Body of pancreas (tissue), 4 donors: ENCODE measurements around the gene MPZL1. TPM values are rescaled to one million over a fixed set of nuclear protein-coding genes. Genes with fewer than 3 reads are reported as not detected.
A peak's percentile ranks its signal among the peaks of the same experiment; 100 is the strongest.

ENCODE experiments used
- ATAC-seq: fragments of 150-250 bp; one replicate; pipeline ENCODE4 v1.9.1; 2016
- DNase-seq, 4 donors: peaks; one replicate each; pipeline ENCODE4 v3.0.0-alpha.2; 2019
- H3K27ac ChIP-seq, 4 donors: fragments of 200-600 bp; sonication (generic); 1 replicate in 3 of 4; 2 replicates in 1 of 4; pipeline versions ENCODE4 v1.5.1 to v1.6.1; 2016 to 2019; ENCODE audit warnings: mild to moderate bottlenecking in 1 of 4, mixed read lengths in 1 of 4, moderate library complexity in 1 of 4
- H3K27me3 ChIP-seq, 2 donors: fragments of 200-600 bp; sonication (generic); one replicate each; pipeline ENCODE4 v1.6.0; 2016; ENCODE audit warnings: mild to moderate bottlenecking in 1 of 2
- H3K36me3 ChIP-seq, 2 donors: fragments of 200-600 bp; sonication (generic); replicated peaks in 1 of 2; 2 replicates each; pipeline ENCODE4 v1.5.1; 2016; ENCODE audit warnings: low read depth in 2 of 2; ENCODE audit not compliant: insufficient read depth in 1 of 2
- H3K4me1 ChIP-seq: fragments of 200-600 bp; sonication (generic); one replicate; pipeline ENCODE4 v1.6.0; 2016
- H3K4me3 ChIP-seq, 2 donors: fragments of 200-600 bp; sonication (generic); 1 replicate in 1 of 2; 2 replicates in 1 of 2; pipeline ENCODE4 v1.5.1; 2016 to 2019
- H3K9me3 ChIP-seq, 3 donors: fragments of 200-600 bp; sonication (generic); 1 replicate in 2 of 3; 2 replicates in 1 of 3; pipeline ENCODE4 v1.5.1; 2016
- POLR2A ChIP-seq, 3 donors: fragments of 450-650 bp; IDR thresholded peaks; one replicate each; pipeline ENCODE4 v1.6.1; 2016; ENCODE audit warnings: antibody characterized with exemption in 3 of 3, mild to moderate bottlenecking in 2 of 3
- WGBS, 2 donors: methylation state at CpG; one replicate each; pipeline ENCODE4 v1.1.5; 2017; 5-methylcytosine and 5-hydroxymethylcytosine counted together
- intact Hi-C: fragments of 100-400 bp; cut with DNase I; formaldehyde crosslinking; loops from one replicate; pipeline ENCODE4 v1.15.1; 2023
- total RNA-seq, 2 donors: library from RNA; depleted of rRNA; stranded (reverse); fragments of >200 nt; gene quantifications; one replicate each; pipeline ENCODE4 v1.1.0, GENCODE V29; 2016
- TF ChIP-seq, protein P1 (sequence below), 7 experiments: fragments of 450-650 bp in 4 of 7; fragments of 200-600 bp in 3 of 7; sonication (generic) in 3 of 7; IDR thresholded peaks; one replicate each; pipeline ENCODE4 v1.5.1; 2016 to 2019; ENCODE audit warnings: antibody characterized with exemption in 7 of 7

MPZL1 gene
- total RNA-seq, 2 donors from 2014 or later = 19.8 to 28.5 TPM

DNA sequence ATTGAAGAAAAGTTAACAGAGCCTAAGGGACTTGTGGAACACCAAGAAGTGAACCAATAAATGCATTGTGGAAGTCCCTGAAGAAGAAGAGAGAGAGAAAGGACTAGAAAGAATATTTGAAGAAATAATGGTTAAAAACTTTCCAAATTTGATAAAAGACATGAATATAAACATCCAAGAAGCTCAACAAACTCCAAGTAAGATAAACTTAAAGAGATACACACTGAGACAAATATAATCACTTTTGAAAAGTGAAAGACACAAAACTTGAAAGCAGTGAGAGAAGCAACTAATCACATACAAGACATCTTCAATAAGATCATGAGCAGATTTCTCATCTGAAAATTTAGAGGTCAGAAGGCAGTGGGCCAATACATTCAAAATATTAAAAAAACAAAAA, 91.2 kb downstream of the MPZL1 start:
- ATAC-seq (no peak), DNase-seq (no peak)
- Histone ChIP-seq H3K4me1 (peaks cover 4% of the 10 kb centered on the region), H3K4me3 (no peak overlapping the region), H3K27me3 (no peaks in the 10 kb centered on the region), H3K36me3 (no peaks in the 10 kb centered on the region), H3K9me3 (no peaks in the 10 kb centered on the region), H3K27ac (no peak overlapping the region)
- no peak for TF ChIP-seq POLR2A (IDR thresholded peaks at IDR 0.05)
- TF ChIP-seq, protein P1, sequence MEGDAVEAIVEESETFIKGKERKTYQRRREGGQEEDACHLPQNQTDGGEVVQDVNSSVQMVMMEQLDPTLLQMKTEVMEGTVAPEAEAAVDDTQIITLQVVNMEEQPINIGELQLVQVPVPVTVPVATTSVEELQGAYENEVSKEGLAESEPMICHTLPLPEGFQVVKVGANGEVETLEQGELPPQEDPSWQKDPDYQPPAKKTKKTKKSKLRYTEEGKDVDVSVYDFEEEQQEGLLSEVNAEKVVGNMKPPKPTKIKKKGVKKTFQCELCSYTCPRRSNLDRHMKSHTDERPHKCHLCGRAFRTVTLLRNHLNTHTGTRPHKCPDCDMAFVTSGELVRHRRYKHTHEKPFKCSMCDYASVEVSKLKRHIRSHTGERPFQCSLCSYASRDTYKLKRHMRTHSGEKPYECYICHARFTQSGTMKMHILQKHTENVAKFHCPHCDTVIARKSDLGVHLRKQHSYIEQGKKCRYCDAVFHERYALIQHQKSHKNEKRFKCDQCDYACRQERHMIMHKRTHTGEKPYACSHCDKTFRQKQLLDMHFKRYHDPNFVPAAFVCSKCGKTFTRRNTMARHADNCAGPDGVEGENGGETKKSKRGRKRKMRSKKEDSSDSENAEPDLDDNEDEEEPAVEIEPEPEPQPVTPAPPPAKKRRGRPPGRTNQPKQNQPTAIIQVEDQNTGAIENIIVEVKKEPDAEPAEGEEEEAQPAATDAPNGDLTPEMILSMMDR (IDR thresholded peaks at IDR 0.05) = no peak
- intact Hi-C loops = no loop called here

DNA sequence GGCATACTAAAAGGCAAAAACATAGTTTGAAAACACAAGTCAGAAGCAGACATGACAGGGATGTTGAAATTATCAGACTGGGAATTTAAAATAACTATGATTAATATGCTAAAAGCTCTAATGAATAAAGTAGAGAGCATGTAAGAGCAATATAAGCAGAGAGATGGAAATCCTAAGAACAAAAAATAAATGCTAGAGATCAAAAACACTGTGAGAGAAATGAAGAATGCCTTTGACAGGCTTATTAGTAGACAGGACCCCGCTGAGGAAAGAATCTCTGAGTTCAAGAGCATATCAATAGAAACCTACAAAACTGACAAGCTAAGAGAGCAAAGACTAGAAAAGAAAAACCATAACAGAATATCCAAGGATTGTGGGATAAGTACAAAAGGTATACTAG, 93.9 kb downstream of the MPZL1 start:
- ATAC-seq (no peak), DNase-seq (no peak)
- intact Hi-C loops = no loop called here
- no peak for TF ChIP-seq POLR2A (IDR thresholded peaks at IDR 0.05)
- TF ChIP-seq, protein P1 (IDR thresholded peaks at IDR 0.05) = no peak
- WGBS, 2 donors = 91 to 97% methylated on average over 1 of the region's 1 CpG
- H3K9me3 ChIP-seq = no peaks in the 10 kb centered on the region
- peaks cover 4% of the 10 kb centered on the region for H3K4me1 ChIP-seq
- no peak overlapping the region for H3K27ac ChIP-seq
- no peaks in the 10 kb centered on the region for H3K27me3 ChIP-seq
- no peak overlapping the region for H3K4me3 ChIP-seq
- no peaks in the 10 kb centered on the region for H3K36me3 ChIP-seq

DNA sequence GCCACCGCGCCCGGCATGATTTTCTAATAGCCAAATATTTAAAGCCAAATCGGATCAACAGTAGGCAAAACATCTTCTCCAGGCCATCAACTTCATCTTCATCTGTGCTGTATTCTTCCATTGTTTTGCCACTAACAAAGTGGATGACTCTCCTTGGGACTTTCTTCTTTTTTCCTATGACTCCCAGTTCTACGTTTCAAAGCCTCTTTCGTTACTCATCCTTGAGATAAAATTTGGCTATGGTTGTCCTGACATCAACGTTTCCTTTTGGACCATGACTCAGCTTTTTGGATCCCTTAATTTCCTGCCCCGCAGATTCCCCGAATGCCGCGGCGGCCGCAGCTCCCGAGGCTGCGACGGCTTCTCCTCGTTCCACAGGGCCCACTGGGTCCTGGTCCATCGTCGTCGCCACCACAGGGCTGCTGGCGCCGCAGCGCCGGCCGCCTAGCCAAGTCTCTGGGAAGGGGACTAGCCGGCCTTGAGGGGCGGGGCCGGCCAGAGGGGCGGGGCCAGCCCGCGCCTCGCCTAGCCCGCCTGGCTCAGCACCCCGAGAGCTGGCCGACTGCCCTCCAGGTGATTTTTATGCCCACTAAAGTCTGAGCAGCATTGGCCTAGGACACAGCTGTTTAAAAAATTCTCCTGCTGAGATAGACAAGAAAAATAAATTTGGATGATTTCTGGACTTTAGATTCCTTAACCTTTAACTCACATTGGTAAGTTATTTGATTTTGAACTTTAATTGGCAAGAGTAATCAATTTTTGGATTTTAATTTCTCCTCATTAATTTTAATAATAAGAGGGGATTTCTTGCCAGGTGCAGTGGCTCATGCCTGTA, 98.3 kb downstream of the MPZL1 start:
- Histone ChIP-seq H3K4me1 (peaks cover 4% of the 10 kb centered on the region), H3K27me3 (no peaks in the 10 kb centered on the region), H3K4me3 (no peak overlapping the region), H3K36me3 (no peaks in the 10 kb centered on the region), H3K27ac (peak overlapping the region; percentile 26 to 63 (median 50)), H3K9me3 (no peaks in the 10 kb centered on the region)
- intact Hi-C loops = no loop called here
- TF ChIP-seq POLR2A (IDR thresholded peaks at IDR 0.05) = peak in 2 of 3 donors; percentile 29 to 36
- TF ChIP-seq, protein P1 (IDR thresholded peaks at IDR 0.05) = peak in 1 of 7 experiments; percentile 5
- DNase-seq = peak; percentile 71 to 84 (median 74)
- peak; percentile 89 for ATAC-seq
- 14 to 19% methylated on average over 20 to 35 of the region's 35 CpGs for WGBS, 2 donors

DNA sequence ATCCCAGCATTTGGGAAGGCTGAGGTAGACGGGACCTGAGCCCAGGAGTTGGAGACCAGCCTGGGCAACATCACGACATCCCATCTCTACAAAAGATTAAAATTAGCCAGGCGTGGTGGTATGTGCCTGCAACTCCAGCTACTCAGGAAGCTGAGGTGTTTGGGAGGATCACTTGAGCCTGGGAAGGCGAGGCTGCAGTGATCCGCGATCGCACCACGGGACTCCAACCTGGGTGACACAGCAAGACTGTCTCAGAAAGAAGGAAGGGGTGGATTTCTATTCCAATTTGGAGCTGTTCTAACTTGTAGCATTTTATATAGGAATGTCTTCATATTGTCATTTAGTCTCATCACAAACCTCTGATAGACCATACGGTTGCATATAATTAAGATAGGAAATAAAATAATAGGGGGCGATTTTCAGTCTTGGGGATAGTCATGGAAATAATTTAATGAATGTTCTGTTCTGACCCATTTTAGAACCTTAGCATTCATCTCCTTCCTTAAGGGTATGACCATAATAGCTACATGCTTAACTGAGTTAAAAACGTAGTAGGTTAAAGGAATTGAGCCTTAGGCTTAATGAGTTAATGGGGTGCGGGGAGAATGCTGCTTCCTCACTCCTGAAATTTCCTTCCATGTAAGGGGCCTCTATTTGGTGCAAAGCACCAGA, 99.0 kb downstream of the MPZL1 start:
- WGBS, 2 donors = 89 to 91% methylated on average over 12 of the region's 12 CpGs
- H3K9me3 ChIP-seq = no peaks in the 10 kb centered on the region
- DNase-seq (no peak), ATAC-seq (no peak)
- H3K27me3 ChIP-seq = no peaks in the 10 kb centered on the region
- peak overlapping the region in 1 of 4 donors; percentile 63 for H3K27ac ChIP-seq
- TF ChIP-seq, protein P1 (IDR thresholded peaks at IDR 0.05) = no peak
- no peak for TF ChIP-seq POLR2A (IDR thresholded peaks at IDR 0.05)
- no peak overlapping the region for H3K4me3 ChIP-seq
- H3K4me1 ChIP-seq = peaks cover 4% of the 10 kb centered on the region
- no peaks in the 10 kb centered on the region for H3K36me3 ChIP-seq
- intact Hi-C loops = no loop called here
